Adrenal gland (tissue), 5 donors: ENCODE measurements around the gene SOWAHA.

Experiments used
- POLR2A ChIP-seq, 2 donors: fragments of 450-650 bp; IDR thresholded peaks; one replicate each; pipeline ENCODE4 v1.6.1; 2017; ENCODE audit warnings: antibody characterized with exemption in 2 of 2, mild to moderate bottlenecking in 2 of 2, moderate library complexity in 1 of 2
- TF ChIP-seq, protein P1 (sequence below), 6 experiments: fragments of 450-650 bp in 4 of 6; fragments of 200-600 bp in 2 of 6; sonication (generic) in 1 of 6; IDR thresholded peaks; 1 replicate in 5 of 6; 2 replicates in 1 of 6; pipeline versions ENCODE4 v1.5.1 to v1.8.0; 2016 to 2021; ENCODE audit warnings: antibody characterized with exemption in 6 of 6, mild to moderate bottlenecking in 2 of 6, moderate library complexity in 1 of 6
- donor health status: DM: no; HTN: no; CAD: no.

- TF ChIP-seq POLR2A (IDR thresholded peaks at IDR 0.05): no peak
- TF ChIP-seq, protein P1, sequence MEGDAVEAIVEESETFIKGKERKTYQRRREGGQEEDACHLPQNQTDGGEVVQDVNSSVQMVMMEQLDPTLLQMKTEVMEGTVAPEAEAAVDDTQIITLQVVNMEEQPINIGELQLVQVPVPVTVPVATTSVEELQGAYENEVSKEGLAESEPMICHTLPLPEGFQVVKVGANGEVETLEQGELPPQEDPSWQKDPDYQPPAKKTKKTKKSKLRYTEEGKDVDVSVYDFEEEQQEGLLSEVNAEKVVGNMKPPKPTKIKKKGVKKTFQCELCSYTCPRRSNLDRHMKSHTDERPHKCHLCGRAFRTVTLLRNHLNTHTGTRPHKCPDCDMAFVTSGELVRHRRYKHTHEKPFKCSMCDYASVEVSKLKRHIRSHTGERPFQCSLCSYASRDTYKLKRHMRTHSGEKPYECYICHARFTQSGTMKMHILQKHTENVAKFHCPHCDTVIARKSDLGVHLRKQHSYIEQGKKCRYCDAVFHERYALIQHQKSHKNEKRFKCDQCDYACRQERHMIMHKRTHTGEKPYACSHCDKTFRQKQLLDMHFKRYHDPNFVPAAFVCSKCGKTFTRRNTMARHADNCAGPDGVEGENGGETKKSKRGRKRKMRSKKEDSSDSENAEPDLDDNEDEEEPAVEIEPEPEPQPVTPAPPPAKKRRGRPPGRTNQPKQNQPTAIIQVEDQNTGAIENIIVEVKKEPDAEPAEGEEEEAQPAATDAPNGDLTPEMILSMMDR (IDR thresholded peaks at IDR 0.05): no peak
These were observed 17.5 kb downstream of the SOWAHA start, which contains the start of gene SHROOM1 for GRCh38 chr5:132830436-132831094.
